GM19438 (cell line): ENCODE results near the gene KCNJ18.
"Not testable (repeated sequence)": the region's sequence is repeated elsewhere in the genome, so short reads cannot be mapped to it uniquely, and the experiment has no call there.

Experiments used
- ATAC-seq: cut with Tn5 transposase; IDR thresholded peaks from one replicate; pipeline ENCODE4 v1.9.1; 2021; ENCODE audit warnings: low read depth; ENCODE audit not compliant: unreplicated experiment

Gene KCNJ18

GRCh38 chr17:21702029-21702428, 9.7 kb downstream of the KCNJ18 start:
- ATAC-seq: not testable (repeated sequence)

- not testable (repeated sequence) for ATAC-seq
Observed at GRCh38 chr17:21702521-21702920, 10.2 kb downstream of the KCNJ18 start.

GRCh38 chr17:21702940-21703640, 10.8 kb downstream of the KCNJ18 start:
- not testable (repeated sequence) for ATAC-seq

GRCh38 chr17:21703891-21704872, 11.9 kb downstream of the KCNJ18 start:
- ATAC-seq: not testable (repeated sequence)

- no peak for ATAC-seq
Observed at GRCh38 chr17:21705021-21705601, 12.8 kb downstream of the KCNJ18 start.

GRCh38 chr17:21705746-21706145, 13.4 kb downstream of the KCNJ18 start:
- ATAC-seq: not testable (repeated sequence)

GRCh38 chr17:21706546-21706945, 14.2 kb downstream of the KCNJ18 start:
- not testable (repeated sequence) for ATAC-seq

GRCh38 chr17:21707131-21707530, 14.8 kb downstream of the KCNJ18 start:
- not testable (repeated sequence) for ATAC-seq

- ATAC-seq: not testable (repeated sequence)
Observed at GRCh38 chr17:21707711-21708611, 15.6 kb downstream of the KCNJ18 start.

GRCh38 chr17:21708612-21709535, 16.6 kb downstream of the KCNJ18 start:
- ATAC-seq: not testable (repeated sequence)

GRCh38 chr17:21709994-21710393, 17.7 kb downstream of the KCNJ18 start:
- ATAC-seq: not testable (repeated sequence)

- not testable (repeated sequence) for ATAC-seq
Observed at GRCh38 chr17:21710486-21710885, 18.2 kb downstream of the KCNJ18 start.

- no peak for ATAC-seq
Observed at GRCh38 chr17:21711182-21711581, 18.9 kb downstream of the KCNJ18 start.

- not testable (repeated sequence) for ATAC-seq
Observed at GRCh38 chr17:21713020-21713419, 20.7 kb downstream of the KCNJ18 start.

- ATAC-seq: not testable (repeated sequence)
Observed at GRCh38 chr17:21713631-21714030, 21.3 kb downstream of the KCNJ18 start.

GRCh38 chr17:21714676-21715075, 22.4 kb downstream of the KCNJ18 start:
- not testable (repeated sequence) for ATAC-seq

GRCh38 chr17:21715877-21716276, 23.6 kb downstream of the KCNJ18 start:
- not testable (repeated sequence) for ATAC-seq

- ATAC-seq: not testable (repeated sequence)
Observed at GRCh38 chr17:21718971-21719370, 26.6 kb downstream of the KCNJ18 start.
